AG09319 (cell line): ENCODE results near the gene ZBTB16.

Source experiments
- DNase-seq: peaks from one replicate; pipeline ENCODE4 v3.0.0-alpha.2; 2010; ENCODE audit warnings: low read depth; ENCODE audit errors: extremely low read depth
- CTCF ChIP-seq: IDR thresholded peaks from 2 replicates; pipeline ENCODE4 v1.5.1; 2011; ENCODE audit warnings: low read depth, mild to moderate bottlenecking, inconsistent platforms, low read length, moderate library complexity

Gene ZBTB16

GRCh38 chr11:114116800-114117199 lies 57.3 kb downstream of the ZBTB16 start:
- no peak for DNase-seq
- no peak for TF ChIP-seq CTCF

- no peak for DNase-seq
- TF ChIP-seq CTCF, result no peak
Measured at GRCh38 chr11:114120606-114121005, 61.1 kb downstream of the ZBTB16 start.

- DNase-seq, result no peak
- no peak for TF ChIP-seq CTCF
Measured at GRCh38 chr11:114121138-114121537, 61.6 kb downstream of the ZBTB16 start.

GRCh38 chr11:114121804-114122504 lies 62.4 kb downstream of the ZBTB16 start:
- TF ChIP-seq CTCF, result no peak
- no peak for DNase-seq

GRCh38 chr11:114122686-114123085 lies 63.2 kb downstream of the ZBTB16 start:
- no peak for DNase-seq
- TF ChIP-seq CTCF, result no peak

GRCh38 chr11:114123692-114124330 lies 64.3 kb downstream of the ZBTB16 start:
- no peak for DNase-seq
- TF ChIP-seq CTCF, result no peak

GRCh38 chr11:114124601-114125144 lies 65.2 kb downstream of the ZBTB16 start:
- DNase-seq, result no peak
- no peak for TF ChIP-seq CTCF
